GM10847 (cell line): ENCODE measurements around the gene WNT7A.

ENCODE experiments used
- POLR2A ChIP-seq: IDR thresholded peaks from 2 replicates; pipeline ENCODE4 v1.6.1; 2011; ENCODE audit not compliant: insufficient read length; ENCODE audit errors: extremely low read depth

Gene WNT7A

GRCh38 chr3:13874891-13875290 is 5.0 kb downstream of the WNT7A start:
- TF ChIP-seq POLR2A: no peak

GRCh38 chr3:13873818-13874217 is 6.1 kb downstream of the WNT7A start:
- no peak for TF ChIP-seq POLR2A

GRCh38 chr3:13872451-13872850 is 7.4 kb downstream of the WNT7A start:
- no peak for TF ChIP-seq POLR2A

GRCh38 chr3:13871791-13872190 is 8.1 kb downstream of the WNT7A start:
- TF ChIP-seq POLR2A: no peak

- TF ChIP-seq POLR2A: no peak
Observed at GRCh38 chr3:13870902-13871301, 9.0 kb downstream of the WNT7A start.

GRCh38 chr3:13869761-13870343 is 10.0 kb downstream of the WNT7A start:
- no peak for TF ChIP-seq POLR2A

- TF ChIP-seq POLR2A: no peak
Observed at GRCh38 chr3:13868844-13869724, 10.8 kb downstream of the WNT7A start.

- no peak for TF ChIP-seq POLR2A
Observed at GRCh38 chr3:13867732-13868131, 12.1 kb downstream of the WNT7A start.

- no peak for TF ChIP-seq POLR2A
Observed at GRCh38 chr3:13866041-13866965, 13.6 kb downstream of the WNT7A start.

- no peak for TF ChIP-seq POLR2A
Observed at GRCh38 chr3:13865581-13865980, 14.3 kb downstream of the WNT7A start.

- TF ChIP-seq POLR2A: no peak
Observed at GRCh38 chr3:13865106-13865505, 14.8 kb downstream of the WNT7A start.

- TF ChIP-seq POLR2A: no peak
Observed at GRCh38 chr3:13863965-13864595, 15.8 kb downstream of the WNT7A start.

GRCh38 chr3:13863382-13863952 is 16.4 kb downstream of the WNT7A start:
- no peak for TF ChIP-seq POLR2A

- TF ChIP-seq POLR2A: no peak
Observed at GRCh38 chr3:13861461-13861860, 18.4 kb downstream of the WNT7A start.

GRCh38 chr3:13860001-13860400 is 19.9 kb downstream of the WNT7A start:
- TF ChIP-seq POLR2A: no peak
